ENCODE results near the gene TRIO. TPM values are rescaled to one million over a fixed set of nuclear protein-coding genes. Genes with fewer than 3 reads are reported as not detected.

The TRIO gene
- total and polyA plus RNA-seq, 2 of the 8 experiments (the other 6 are each of a cell fraction or from before 2014, with no cell fraction given) = 35.1 to 69.1 TPM

GRCh38 chr5:14460844-14461398 lies 317.8 kb downstream of the TRIO start:
- H2BK12ac ChIP-seq (ENCODE audit: low read depth, low read length) = no peak overlapping the region
- H2BK5ac ChIP-seq (ENCODE audit: low read depth, low read length) = no peak overlapping the region
- no peak overlapping the region for H3K18ac ChIP-seq (ENCODE audit: extremely low read depth, low read length)
- DNase-seq (ENCODE audit: low read depth in 1 of 2, low spot score in 2 of 2) (no peak), FAIRE-seq (no peak)
- 94% methylated on average over 40 of the region's 46 CpGs; no CpG with 5 or more reads in 1 of the 2 experiments for WGBS, 2 experiments (ENCODE audit: extremely low coverage in 1 of 2, insufficient coverage in 1 of 2, insufficient read length in 1 of 2, insufficient replicate concordance in 2 of 2, low coverage in 1 of 2, low lambda C conversion rate in 2 of 2, missing lambda C conversion rate in 1 of 2)
- H4K91ac ChIP-seq (replicated peaks; ENCODE audit: insufficient read length, low read length) = no peak overlapping the region
- no peak overlapping the region for H2BK20ac ChIP-seq (ENCODE audit: low read length)
- H3K4ac ChIP-seq (replicated peaks; ENCODE audit: insufficient read length, low read depth, low read length) = no peak overlapping the region
- ChIA-PET POLR2A (ENCODE audit: partially characterized antibody) (no interaction called here), CTCF (ENCODE audit: partially characterized antibody) (interaction anchor here (0.9 to 1.6 kb wide), 4 partner anchors 9 to 109 kb away, joined by 3 to 4 read pairs (median 3); no protein-coding TSS in a partner anchor)
- H3K23me2 ChIP-seq (ENCODE audit: low read depth, low read length) = no peaks in the 10 kb centered on the region; the same call in 1 of the 2 replicates
- H3K79me2 ChIP-seq (ENCODE audit: control insufficient read depth in 1 of 2, insufficient read depth in 2 of 2, low read length in 2 of 2) = no peaks in the 10 kb centered on the region
- no peak overlapping the region for H3K56ac ChIP-seq (replicated peaks; ENCODE audit: insufficient read length, low read depth, low read length)
- no peak overlapping the region for H2AK5ac ChIP-seq (ENCODE audit: low read depth, low read length)
- H3K4me2 ChIP-seq (ENCODE audit: insufficient read depth in 1 of 2, low read depth in 2 of 2, low read length in 2 of 2) = no peak overlapping the region
- peaks cover 0 to 4% (median 1%) of the 10 kb centered on the region in 4 experiments; a peak in 3 of 7 replicates for H3K4me1 ChIP-seq (replicated peaks in 1 of 4; ENCODE audit: control insufficient read depth in 3 of 4, insufficient read depth in 4 of 4, low read length in 3 of 4)
- no peak overlapping the region for H4K5ac ChIP-seq (ENCODE audit: insufficient read length, low read depth, low read length)
- H3K23ac ChIP-seq (ENCODE audit: insufficient read length) = no peak overlapping the region
- H3K4me3 ChIP-seq (ENCODE audit: extremely low read depth in 1 of 4, insufficient read depth in 2 of 4, low read depth in 3 of 4, low read length in 4 of 4) = no peak overlapping the region
- H4K8ac ChIP-seq (ENCODE audit: extremely low read depth, insufficient read depth, low read length) = no peak overlapping the region
- H2BK15ac ChIP-seq (ENCODE audit: low read length) = no peak overlapping the region
- no peak overlapping the region for H2AFZ ChIP-seq (ENCODE audit: low read length)
- H3K79me1 ChIP-seq (ENCODE audit: low read depth, low read length) = peaks cover 3% of the 10 kb centered on the region; the same call in 1 of the 2 replicates
- H3K9ac ChIP-seq (replicated peaks in 1 of 4; ENCODE audit: extremely low read depth in 1 of 4, low read depth in 3 of 4, low read length in 3 of 4) = no peak overlapping the region
- peaks cover 0 to 5% of the 10 kb centered on the region in 2 experiments; a peak in 1 of 4 replicates for H3K9me3 ChIP-seq (ENCODE audit: insufficient read depth in 2 of 2, low read depth in 1 of 2, low read length in 1 of 2)
- no peaks in the 10 kb centered on the region; a peak in 1 of 7 replicates for H3K27me3 ChIP-seq (replicated peaks in 1 of 4; ENCODE audit: control insufficient read depth in 3 of 4, extremely low read depth in 1 of 4, insufficient read depth in 3 of 4, low read length in 3 of 4)
- peaks cover 0 to 2% of the 10 kb centered on the region in 2 experiments for H4K20me1 ChIP-seq (replicated peaks in 1 of 2; ENCODE audit: control insufficient read depth in 1 of 2, insufficient read depth in 2 of 2, low read length in 2 of 2)
- no peak overlapping the region for H3K14ac ChIP-seq (ENCODE audit: insufficient read length)
- H2BK120ac ChIP-seq (replicated peaks; ENCODE audit: low read depth, low read length) = no peak overlapping the region
- H3K36me3 ChIP-seq (ENCODE audit: control insufficient read depth in 2 of 4, insufficient read depth in 4 of 4, low read length in 3 of 4) = peaks cover 4 to 25% (median 14%) of the 10 kb centered on the region in 4 experiments; a peak in 6 of 8 replicates
- no peak overlapping the region for H3K27ac ChIP-seq (ENCODE audit: low read depth, low read length)
- TF ChIP-seq RFX5 (IDR thresholded peaks at IDR 0.05; ENCODE audit: borderline replicate concordance, low read depth, low read length) (no peak), SUZ12 (IDR thresholded peaks at IDR 0.05; ENCODE audit: low read length) (no peak), SIX5 (IDR thresholded peaks at IDR 0.05; ENCODE audit: low read depth, low read length) (no peak), TCF12 (IDR thresholded peaks at IDR 0.05; ENCODE audit: low read depth, low read length) (no peak), ATF3 (IDR thresholded peaks at IDR 0.05; ENCODE audit: insufficient read depth, low read depth, low read length) (no peak), BACH1 (IDR thresholded peaks at IDR 0.05; ENCODE audit: low read length) (no peak), RNF2 (IDR thresholded peaks at IDR 0.05; ENCODE audit: borderline replicate concordance, low read depth, low read length, missing control alignments, poor library complexity, severe bottlenecking) (no peak), RXRA (IDR thresholded peaks at IDR 0.05; ENCODE audit: insufficient read depth, low read depth, low read length) (no peak), E2F6 (IDR thresholded peaks at IDR 0.05) (no peak), NRF1 (IDR thresholded peaks at IDR 0.05; ENCODE audit: low read depth, low read length) (no peak), TAF1 (IDR thresholded peaks at IDR 0.05; ENCODE audit: low read depth, low read length) (no peak), BRCA1 (IDR thresholded peaks at IDR 0.05; ENCODE audit: low read depth, low read length) (no peak)
